Keratinocyte (primary cell): Measurements from ENCODE around the gene KIF18B. TPM values are rescaled to one million over a fixed set of nuclear protein-coding genes. Genes with fewer than 3 reads are reported as not detected.

Source experiments
- DNase-seq: peaks from one replicate; pipeline ENCODE4 v3.0.0-alpha.2; 2011; ENCODE audit warnings: low read depth, missing footprints, low spot score
- FAIRE-seq: peaks from 2 replicates; lab custom pipeline; 2011; peaks lifted over from hg19 to GRCh38; lab: Jason Lieb, UNC
- H2AFZ ChIP-seq: 2 replicates; pipeline ENCODE4 v1.6.0; 2012; ENCODE audit warnings: low read length, control low read depth, inconsistent platforms; ENCODE audit not compliant: control insufficient read depth
- H3K27ac ChIP-seq: 2 replicates; pipeline ENCODE4 v1.5.1; 2011; ENCODE audit warnings: low read length; ENCODE audit not compliant: control insufficient read depth, insufficient read depth
- H3K27me3 ChIP-seq: 3 replicates; pipeline ENCODE4 v1.6.0; 2011; ENCODE audit warnings: low read length; ENCODE audit not compliant: control insufficient read depth, insufficient read depth; ENCODE audit errors: extremely low read depth
- H3K36me3 ChIP-seq, 2 experiments: 2 replicates in 1 of 2; 3 replicates in 1 of 2; pipeline ENCODE4 v1.5.1; 2011; ENCODE audit warnings: low read length in 2 of 2, mild to moderate bottlenecking in 1 of 2; ENCODE audit not compliant: control insufficient read depth in 2 of 2, insufficient read depth in 2 of 2; ENCODE audit errors: extremely low read depth in 1 of 2
- H3K4me1 ChIP-seq: 3 replicates; pipeline ENCODE4 v1.5.1; 2011; ENCODE audit warnings: low read length; ENCODE audit not compliant: control insufficient read depth, insufficient read depth; ENCODE audit errors: extremely low read depth
- H3K4me2 ChIP-seq: 3 replicates; pipeline ENCODE4 v1.6.0; 2011; ENCODE audit warnings: low read depth, low read length; ENCODE audit not compliant: control insufficient read depth, insufficient read depth; ENCODE audit errors: extremely low read depth
- H3K4me3 ChIP-seq, 3 experiments: fragments of 200-600 bp in 1 of 3; sonication (generic) in 1 of 3; 2 replicates in 2 of 3; 3 replicates in 1 of 3; pipeline ENCODE4 v1.5.1; 2011 to 2016; ENCODE audit warnings: low read length in 3 of 3, mild to moderate bottlenecking in 3 of 3, control low read depth in 2 of 3, inconsistent platforms in 1 of 3, low read depth in 1 of 3, mixed read lengths in 1 of 3, mixed run types in 1 of 3, moderate library complexity in 1 of 3; ENCODE audit not compliant: control insufficient read depth in 2 of 3, insufficient read depth in 2 of 3; ENCODE audit errors: extremely low read depth in 1 of 3
- H3K79me2 ChIP-seq: 2 replicates; pipeline ENCODE4 v1.6.0; 2012; ENCODE audit warnings: low read length; ENCODE audit not compliant: control insufficient read depth, insufficient read depth
- H3K9ac ChIP-seq: 3 replicates; pipeline ENCODE4 v1.6.0; 2011; ENCODE audit warnings: low read length; ENCODE audit not compliant: control insufficient read depth, insufficient read depth; ENCODE audit errors: extremely low read depth
- H3K9me1 ChIP-seq: 3 replicates; pipeline ENCODE4 v1.6.0; 2011; ENCODE audit warnings: low read length; ENCODE audit not compliant: control insufficient read depth, insufficient read depth; ENCODE audit errors: extremely low read depth
- H3K9me3 ChIP-seq: 2 replicates; pipeline ENCODE4 v1.5.1; 2012; ENCODE audit warnings: low read depth, low read length; ENCODE audit not compliant: control insufficient read depth
- H4K20me1 ChIP-seq: 3 replicates; pipeline ENCODE4 v1.6.0; 2011; ENCODE audit warnings: low read length; ENCODE audit not compliant: control insufficient read depth, insufficient read depth; ENCODE audit errors: extremely low read depth
- CTCF ChIP-seq, 3 experiments: IDR thresholded peaks in 1 of 3; conservative IDR thresholded peaks in 1 of 3; optimal IDR thresholded peaks in 1 of 3; 2 replicates in 2 of 3; 3 replicates in 1 of 3; pipeline versions ENCODE3 to v1.5.1; 2011; ENCODE audit warnings: low read length in 3 of 3, mild to moderate bottlenecking in 3 of 3, moderate library complexity in 2 of 3, control low read depth in 1 of 3, inconsistent platforms in 1 of 3; ENCODE audit not compliant: insufficient read depth in 2 of 3; ENCODE audit errors: extremely low read depth in 1 of 3
- EZH2 ChIP-seq: IDR thresholded peaks from one replicate; pipeline ENCODE4 v1.6.1; 2012; ENCODE audit warnings: inconsistent platforms, mild to moderate bottlenecking, low read length, moderate library complexity
- dilution Hi-C: fragments of 300-500 bp; cut with MboI; formaldehyde crosslinking; loops from one replicate; pipeline ENCODE4 v1.7.0; 2020; ENCODE audit warnings: low sequenced_read_pairs; ENCODE audit not compliant: extremely low pct_ligation_motif_present
- polyA plus RNA-seq, 5 experiments: library from polyadenylated mRNA; depleted of rRNA in 3 of 5; stranded (reverse) in 3 of 5; stranded (forward) in 1 of 5; unstranded in 1 of 5; fragments of >200 nt; gene quantifications; 1 replicate in 1 of 5; 2 replicates in 3 of 5; 3 replicates in 1 of 5; pipeline versions ENCODE4 v1.2.1 to v1.2.3, GENCODE V29; 2011 to 2012; ENCODE audit warnings: missing spikeins in 2 of 5, low read depth in 1 of 5, low replicate concordance in 1 of 5
- small RNA-seq, 3 experiments: library from RNA; depleted of rRNA; stranded (forward); fragments of <200 nt; gene quantifications; one replicate each; pipeline ENCODE3, GENCODE V24; 2012; ENCODE audit warnings: low read depth in 3 of 3, low replicate concordance in 1 of 3; ENCODE audit not compliant: insufficient read length in 3 of 3

The KIF18B gene
- polyA plus RNA-seq, 1 donor (not counting 4 experiments of a cell fraction or from before 2014, with no cell fraction given) = 5.1 TPM

- Histone ChIP-seq H3K4me1 (no peaks in the 10 kb centered on the region), H4K20me1 (no peaks in the 10 kb centered on the region), H2AFZ (no peak overlapping the region), H3K4me3 (no peak overlapping the region), H3K9ac (no peak overlapping the region), H3K4me2 (no peak overlapping the region), H3K79me2 (no peaks in the 10 kb centered on the region), H3K27ac (no peak overlapping the region), H3K9me1 (no peaks in the 10 kb centered on the region), H3K36me3 (peaks cover 33 to 37% of the 10 kb centered on the region in 2 experiments), H3K9me3 (no peaks in the 10 kb centered on the region), H3K27me3 (no peaks in the 10 kb centered on the region)
- dilution Hi-C loops = no loop called here
- DNase-seq (no peak), FAIRE-seq (no peak)
- TF ChIP-seq CTCF (optimal IDR thresholded peaks at IDR 0.05 in 1 of 3, IDR thresholded peaks at IDR 0.05 in 1 of 3, conservative IDR thresholded peaks at IDR 0.05 in 1 of 3; ENCODE audit: extremely low read depth in 1 of 3, insufficient read depth in 2 of 3, low read length in 3 of 3) (no peak), EZH2 (no peak)
Observed at GRCh38 chr17:44877121-44877520, 70.5 kb downstream of the KIF18B start.

- TF ChIP-seq CTCF (optimal IDR thresholded peaks at IDR 0.05 in 1 of 3, IDR thresholded peaks at IDR 0.05 in 1 of 3, conservative IDR thresholded peaks at IDR 0.05 in 1 of 3; ENCODE audit: extremely low read depth in 1 of 3, insufficient read depth in 2 of 3, low read length in 3 of 3) (no peak), EZH2 (no peak)
- FAIRE-seq = no peak
- Histone ChIP-seq H3K9me3 (no peaks in the 10 kb centered on the region), H3K36me3 (peaks cover 28 to 35% of the 10 kb centered on the region in 2 experiments), H3K9me1 (no peaks in the 10 kb centered on the region), H3K27ac (no peak overlapping the region), H3K9ac (no peak overlapping the region), H2AFZ (no peak overlapping the region), H3K4me2 (no peak overlapping the region), H4K20me1 (no peaks in the 10 kb centered on the region), H3K4me1 (no peaks in the 10 kb centered on the region), H3K27me3 (no peaks in the 10 kb centered on the region), H3K4me3 (no peak overlapping the region), H3K79me2 (no peaks in the 10 kb centered on the region)
- dilution Hi-C loops = no loop called here
- DNase-seq = no peak
Observed at GRCh38 chr17:44875761-44876160, 71.8 kb downstream of the KIF18B start.

Small RNAs within 50 kb of the gene (small RNA-seq; reads per million reads assigned to genes)
- gene AC015936.2 = 0 reads per million in 3 experiments
- gene CCDC103 = 0 reads per million in 3 experiments
- gene MIR6783 = 0.07 to 1.3 (median 1.0) reads per million in 3 experiments
- gene RN7SL405P = 0 reads per million in 3 experiments

Other genes with a start within 250 kb of the KIF18B start
- gene DBF4B, start 239.1 kb downstream of the KIF18B start, polyA plus RNA-seq = 2.8 to 5.2 TPM (median 4.0 TPM) in 3 replicates
- gene ADAM11, start 188.8 kb downstream of the KIF18B start, polyA plus RNA-seq = 0.03 to 0.17 TPM (median 0.15 TPM) in 3 replicates
- gene GJC1, start 117.5 kb downstream of the KIF18B start, polyA plus RNA-seq = 6.5 to 17.1 TPM (median 11.1 TPM) in 3 replicates
- not detected in 3 replicates for gene HIGD1B, start 99.9 kb downstream of the KIF18B start, polyA plus RNA-seq
- 91.5 to 160 TPM (median 153 TPM) in 3 replicates for gene EFTUD2, start 48.3 kb downstream of the KIF18B start, polyA plus RNA-seq
- 0.14 to 0.32 TPM in 2 of 3 replicates, not detected in the other for gene GFAP, start 32.3 kb downstream of the KIF18B start, polyA plus RNA-seq
- gene C1QL1, start 20.5 kb upstream of the KIF18B start, polyA plus RNA-seq = 0.04 to 0.15 TPM in 2 of 3 replicates, not detected in the other
- 18.7 to 27.6 TPM (median 22.8 TPM) in 3 replicates for gene DCAKD, start 103.9 kb upstream of the KIF18B start, polyA plus RNA-seq
- 75.9 to 101 TPM (median 92.3 TPM) in 3 replicates for gene NMT1, start 113.5 kb upstream of the KIF18B start, polyA plus RNA-seq
- gene PLCD3, start 184.7 kb upstream of the KIF18B start, polyA plus RNA-seq = 53.3 to 86.4 TPM (median 75.7 TPM) in 3 replicates
- 2.6 to 4.4 TPM (median 2.8 TPM) in 3 replicates for gene ACBD4, start 187.9 kb upstream of the KIF18B start, polyA plus RNA-seq
- 15.3 to 22.2 TPM (median 19.9 TPM) in 3 replicates for gene HEXIM1, start 200.7 kb upstream of the KIF18B start, polyA plus RNA-seq
- 2.3 to 3.4 TPM (median 3.1 TPM) in 3 replicates for gene HEXIM2, start 214.1 kb upstream of the KIF18B start, polyA plus RNA-seq